A549 treated with CpdA at 1 μM for 4 hours (cell line): ENCODE results near the gene ADGRE1. TPM values are rescaled to one million over a fixed set of nuclear protein-coding genes. Genes with fewer than 3 reads are reported as not detected.

Experiments
- total RNA-seq: library from RNA; stranded (reverse); fragments of 200-300 nt; extraction: Qiagen RNA extraction; gene quantifications from 5 replicates; pipeline ENCODE4 v1.2.3, GENCODE V29; 2022; ENCODE audit warnings: low read depth

Gene ADGRE1
- 4.1 to 6.5 TPM (median 5.8 TPM) in 5 replicates for total RNA-seq

GRCh38 chr19:6887316-6887715 is at the start of gene ADGRE1:
TSS of gene ADGRE1 (plus strand) at chr19:6887579. CDS start at chr19:6887609, 30 bp downstream.

Other genes starting within 250 kb of the ADGRE1 start
- 0.03 to 0.14 TPM (median 0.09 TPM) in 5 replicates for gene TNFSF14, start 217.4 kb upstream of the ADGRE1 start, total RNA-seq
- 37.2 to 48.7 TPM (median 44.4 TPM) in 5 replicates for gene C3, start 166.9 kb upstream of the ADGRE1 start, total RNA-seq
- gene GPR108, start 150.0 kb upstream of the ADGRE1 start, total RNA-seq = 27.7 to 42.0 TPM (median 38.4 TPM) in 5 replicates
- gene TRIP10, start 147.9 kb upstream of the ADGRE1 start, total RNA-seq = 52.0 to 62.7 TPM (median 59.6 TPM) in 5 replicates
- gene SH2D3A, start 120.1 kb upstream of the ADGRE1 start, total RNA-seq = 12.0 to 14.8 TPM (median 13.3 TPM) in 5 replicates
- gene VAV1, start 114.9 kb upstream of the ADGRE1 start, total RNA-seq = 6.2 to 9.5 TPM (median 7.4 TPM) in 5 replicates
- not detected in 5 replicates for gene MBD3L2B, start 133.9 kb downstream of the ADGRE1 start, total RNA-seq
- gene MBD3L5, start 143.0 kb downstream of the ADGRE1 start, total RNA-seq = not detected in 5 replicates
- gene MBD3L4, start 152.6 kb downstream of the ADGRE1 start, total RNA-seq = not detected in 5 replicates
- not detected in 5 replicates for gene MBD3L2, start 161.7 kb downstream of the ADGRE1 start, total RNA-seq
- gene MBD3L3, start 171.1 kb downstream of the ADGRE1 start, total RNA-seq = not detected in 5 replicates
- 2.3 to 3.2 TPM (median 2.7 TPM) in 5 replicates for gene ZNF557, start 182.1 kb downstream of the ADGRE1 start, total RNA-seq